Loucy (cell line): Measurements from ENCODE around the gene RGSL1.

Source experiments
- H2AFZ ChIP-seq: fragments of 200-600 bp; sonication (generic); 2 replicates; pipeline ENCODE4 v1.6.0; 2016; ENCODE audit warnings: antibody characterized with exemption, mild to moderate bottlenecking, low read length, moderate library complexity
- H3F3A ChIP-seq: fragments of 200-600 bp; 2 replicates; pipeline ENCODE4 v1.6.0; 2016; ENCODE audit warnings: antibody characterized with exemption, low read depth, mild to moderate bottlenecking
- H3K27me3 ChIP-seq: fragments of 200-600 bp; sonication (generic); 2 replicates; pipeline ENCODE4 v1.6.1; 2014; ENCODE audit warnings: low read length, mild to moderate bottlenecking; ENCODE audit not compliant: insufficient read depth, poor library complexity, severe bottlenecking
- H3K36me3 ChIP-seq: fragments of 200-600 bp; sonication (generic); 2 replicates; pipeline ENCODE4 v1.6.1; 2016; ENCODE audit warnings: low read length; ENCODE audit not compliant: insufficient read depth
- H3K4me1 ChIP-seq: fragments of 200-600 bp; sonication (generic); 2 replicates; pipeline ENCODE4 v1.5.1; 2014; ENCODE audit warnings: low read length, mild to moderate bottlenecking; ENCODE audit not compliant: insufficient read depth, poor library complexity, severe bottlenecking
- H3K4me2 ChIP-seq: fragments of 200-600 bp; sonication (generic); 2 replicates; pipeline ENCODE4 v1.6.0; 2014; ENCODE audit warnings: antibody characterized with exemption, low read length, low read depth, mild to moderate bottlenecking; ENCODE audit not compliant: poor library complexity, severe bottlenecking
- H3K4me3 ChIP-seq: fragments of 200-600 bp; sonication (generic); 2 replicates; pipeline ENCODE4 v1.5.1; 2014; ENCODE audit warnings: low read length, mild to moderate bottlenecking, mixed read lengths; ENCODE audit not compliant: poor library complexity, severe bottlenecking
- H3K79me2 ChIP-seq: fragments of 200-600 bp; sonication (generic); 2 replicates; pipeline ENCODE4 v1.6.1; 2014; ENCODE audit warnings: low read length; ENCODE audit not compliant: insufficient read depth
- H3K9ac ChIP-seq: fragments of 200-600 bp; sonication (generic); 2 replicates; pipeline ENCODE4 v1.6.0; 2014; ENCODE audit warnings: mild to moderate bottlenecking, low read depth, low read length, moderate library complexity; ENCODE audit not compliant: poor library complexity, severe bottlenecking
- H3K9me2 ChIP-seq: fragments of 200-600 bp; sonication (generic); replicated peaks from 2 replicates; pipeline ENCODE4 v1.6.1; 2016; ENCODE audit warnings: low read depth, low read length, mixed read lengths
- H3K9me3 ChIP-seq: fragments of 200-600 bp; sonication (generic); 2 replicates; pipeline ENCODE4 v1.6.1; 2014; ENCODE audit warnings: mild to moderate bottlenecking, antibody characterized with exemption, low read length, low read depth; ENCODE audit not compliant: insufficient read depth
- H4K20me1 ChIP-seq: fragments of 200-600 bp; sonication (generic); 2 replicates; pipeline ENCODE4 v1.6.0; 2014; ENCODE audit warnings: antibody characterized with exemption, low read length, mild to moderate bottlenecking; ENCODE audit not compliant: insufficient read depth, poor library complexity, severe bottlenecking
- EZH2phosphoT487 ChIP-seq: fragments of 200-600 bp; IDR thresholded peaks from 2 replicates; pipeline ENCODE4 v1.6.1; 2018; ENCODE audit warnings: antibody characterized with exemption, mild to moderate bottlenecking, moderate library complexity, borderline replicate concordance
- TF ChIP-seq, protein P1 (sequence below): fragments of 200-600 bp; sonication (generic); conservative IDR thresholded peaks from 2 replicates; pipeline ENCODE4 v1.5.1; 2014; ENCODE audit warnings: mild to moderate bottlenecking, antibody characterized with exemption, low read length

RGSL1 gene

DNA sequence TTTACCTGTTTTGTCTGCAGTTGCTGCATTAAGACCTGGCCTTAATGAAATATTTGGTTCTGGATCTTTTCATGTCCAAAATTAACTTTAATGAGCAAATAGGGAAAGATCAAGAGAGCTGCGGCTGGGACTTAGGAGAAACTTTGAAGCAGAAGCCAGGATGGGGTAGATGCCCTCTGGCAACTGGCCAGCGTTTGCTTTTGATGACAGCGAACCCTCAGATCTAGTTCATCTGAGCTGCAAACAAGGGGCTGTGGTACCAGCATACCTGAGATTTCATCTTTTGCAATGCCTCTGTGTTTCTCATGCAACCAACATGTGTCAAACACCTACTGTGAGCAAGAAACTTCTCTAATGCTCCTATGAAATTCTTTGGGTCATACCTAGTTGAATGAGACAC is 36.5 kb upstream of the RGSL1 start:
- no peaks in the 10 kb centered on the region for H3K9me3 ChIP-seq
- no peaks in the 10 kb centered on the region for H3K27me3 ChIP-seq
- no peak overlapping the region for H3K9ac ChIP-seq
- no peaks in the 10 kb centered on the region for H3K79me2 ChIP-seq
- H3K4me2 ChIP-seq = no peak overlapping the region
- H3K4me3 ChIP-seq = no peak overlapping the region
- H2AFZ ChIP-seq = no peak overlapping the region
- H3F3A ChIP-seq = no peaks in the 10 kb centered on the region
- H3K9me2 ChIP-seq = no peaks in the 10 kb centered on the region
- TF ChIP-seq, protein P1, sequence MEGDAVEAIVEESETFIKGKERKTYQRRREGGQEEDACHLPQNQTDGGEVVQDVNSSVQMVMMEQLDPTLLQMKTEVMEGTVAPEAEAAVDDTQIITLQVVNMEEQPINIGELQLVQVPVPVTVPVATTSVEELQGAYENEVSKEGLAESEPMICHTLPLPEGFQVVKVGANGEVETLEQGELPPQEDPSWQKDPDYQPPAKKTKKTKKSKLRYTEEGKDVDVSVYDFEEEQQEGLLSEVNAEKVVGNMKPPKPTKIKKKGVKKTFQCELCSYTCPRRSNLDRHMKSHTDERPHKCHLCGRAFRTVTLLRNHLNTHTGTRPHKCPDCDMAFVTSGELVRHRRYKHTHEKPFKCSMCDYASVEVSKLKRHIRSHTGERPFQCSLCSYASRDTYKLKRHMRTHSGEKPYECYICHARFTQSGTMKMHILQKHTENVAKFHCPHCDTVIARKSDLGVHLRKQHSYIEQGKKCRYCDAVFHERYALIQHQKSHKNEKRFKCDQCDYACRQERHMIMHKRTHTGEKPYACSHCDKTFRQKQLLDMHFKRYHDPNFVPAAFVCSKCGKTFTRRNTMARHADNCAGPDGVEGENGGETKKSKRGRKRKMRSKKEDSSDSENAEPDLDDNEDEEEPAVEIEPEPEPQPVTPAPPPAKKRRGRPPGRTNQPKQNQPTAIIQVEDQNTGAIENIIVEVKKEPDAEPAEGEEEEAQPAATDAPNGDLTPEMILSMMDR = no peak
- TF ChIP-seq EZH2phosphoT487 = no peak
- no peaks in the 10 kb centered on the region for H4K20me1 ChIP-seq
- H3K36me3 ChIP-seq = no peaks in the 10 kb centered on the region
- H3K4me1 ChIP-seq = no peaks in the 10 kb centered on the region

DNA sequence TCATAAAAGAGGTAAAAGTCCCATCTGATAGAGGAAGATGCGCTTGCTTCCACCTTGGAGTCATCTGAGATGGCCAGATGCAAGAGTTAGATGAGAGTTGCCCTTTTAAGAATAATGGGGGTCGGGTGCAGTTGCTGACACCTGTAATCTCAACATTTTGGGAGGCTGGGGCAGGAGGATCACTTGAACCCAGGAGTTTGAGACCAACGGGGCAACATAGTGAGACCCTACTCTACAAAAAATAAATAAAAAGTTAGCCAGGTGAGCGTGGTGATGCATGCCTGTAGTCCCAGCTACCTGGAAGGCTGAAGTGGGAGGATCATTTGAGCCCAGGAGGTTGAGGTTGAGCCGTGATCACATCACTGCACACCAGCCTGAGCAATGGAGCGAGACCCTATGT is 36.0 kb upstream of the RGSL1 start:
- Histone ChIP-seq H3K36me3 (no peaks in the 10 kb centered on the region), H3K9me3 (no peaks in the 10 kb centered on the region), H3K4me2 (no peak overlapping the region), H3K27me3 (no peaks in the 10 kb centered on the region), H2AFZ (no peak overlapping the region), H3K9me2 (no peaks in the 10 kb centered on the region), H3K4me3 (no peak overlapping the region), H3F3A (no peaks in the 10 kb centered on the region), H4K20me1 (no peaks in the 10 kb centered on the region), H3K9ac (no peak overlapping the region), H3K79me2 (no peaks in the 10 kb centered on the region), H3K4me1 (no peaks in the 10 kb centered on the region)
- TF ChIP-seq, protein P1 = no peak
- no peak for TF ChIP-seq EZH2phosphoT487

DNA sequence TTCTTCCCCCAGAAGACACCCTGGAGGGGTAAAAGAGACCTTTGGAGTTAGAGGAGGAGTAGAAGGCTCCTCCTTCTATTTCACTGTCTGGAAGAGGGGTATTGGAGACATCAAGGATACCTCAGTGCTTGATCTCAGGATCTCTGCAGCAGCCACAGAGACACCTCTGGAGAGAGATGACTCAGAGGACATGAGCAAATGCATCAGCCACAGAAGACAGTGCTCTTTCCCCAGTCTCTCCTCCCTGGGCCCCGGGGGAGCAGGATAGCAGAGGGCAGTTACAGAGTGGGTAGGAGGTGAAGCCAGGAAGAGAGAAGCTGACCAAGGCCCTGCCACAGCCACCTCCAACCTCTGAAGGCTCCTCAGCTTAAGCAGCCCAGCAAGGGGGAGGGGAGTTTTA is 34.2 kb upstream of the RGSL1 start:
- H3K4me3 ChIP-seq = no peak overlapping the region
- H3K36me3 ChIP-seq = no peaks in the 10 kb centered on the region
- H3K9ac ChIP-seq = no peak overlapping the region
- no peaks in the 10 kb centered on the region for H3F3A ChIP-seq
- H2AFZ ChIP-seq = no peak overlapping the region
- no peaks in the 10 kb centered on the region for H3K9me2 ChIP-seq
- H3K79me2 ChIP-seq = no peaks in the 10 kb centered on the region
- TF ChIP-seq EZH2phosphoT487 = no peak
- TF ChIP-seq, protein P1 = no peak
- H4K20me1 ChIP-seq = no peaks in the 10 kb centered on the region
- no peaks in the 10 kb centered on the region for H3K27me3 ChIP-seq
- no peaks in the 10 kb centered on the region for H3K4me1 ChIP-seq
- H3K4me2 ChIP-seq = no peak overlapping the region
- no peaks in the 10 kb centered on the region for H3K9me3 ChIP-seq
